Sigmoid colon (tissue), 4 donors: ENCODE data around the gene GPR183.

Experiments
- EP300 ChIP-seq, 4 donors: sonication (generic); formaldehyde crosslinking; IDR thresholded peaks; one replicate each; pipeline ENCODE4 v1.6.1; 2017; ENCODE audit warnings: antibody characterized with exemption in 4 of 4
- POLR2A ChIP-seq, 2 donors: fragments of 450-650 bp; IDR thresholded peaks; one replicate each; pipeline ENCODE4 v1.6.1; 2016; ENCODE audit warnings: antibody characterized with exemption in 2 of 2, mild to moderate bottlenecking in 2 of 2, moderate library complexity in 2 of 2
- POLR2AphosphoS5 ChIP-seq, 4 donors: sonication (generic); formaldehyde crosslinking; IDR thresholded peaks; one replicate each; pipeline ENCODE4 v1.6.1; 2017; ENCODE audit warnings: antibody characterized with exemption in 4 of 4
- TF ChIP-seq, protein P1 (sequence below), 4 experiments: fragments of 450-650 bp in 3 of 4; fragments of 200-600 bp in 1 of 4; IDR thresholded peaks; one replicate each; pipeline ENCODE4 v1.5.1; 2016 to 2019; ENCODE audit warnings: antibody characterized with exemption in 4 of 4, mild to moderate bottlenecking in 3 of 4, moderate library complexity in 2 of 4

DNA sequence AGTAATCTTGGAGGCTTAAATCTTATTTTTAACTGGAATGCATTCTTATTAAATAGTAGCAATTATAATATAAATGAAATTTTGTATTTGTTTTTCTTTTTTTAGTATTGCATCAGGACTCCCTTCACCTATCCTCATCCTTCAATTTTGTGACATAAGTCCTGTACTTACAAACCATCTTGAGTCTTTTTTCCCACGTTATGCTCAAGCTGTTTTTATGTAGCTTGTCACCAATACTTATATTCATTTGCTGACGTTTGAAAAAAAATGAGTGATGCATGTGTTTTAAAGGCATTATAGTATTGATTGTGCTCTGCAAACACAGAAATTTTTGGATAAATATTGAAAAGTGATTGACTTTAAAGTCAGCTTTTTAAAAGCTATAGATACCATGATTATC lies 49.9 kb downstream of the GPR183 start:
- TF ChIP-seq, protein P1, sequence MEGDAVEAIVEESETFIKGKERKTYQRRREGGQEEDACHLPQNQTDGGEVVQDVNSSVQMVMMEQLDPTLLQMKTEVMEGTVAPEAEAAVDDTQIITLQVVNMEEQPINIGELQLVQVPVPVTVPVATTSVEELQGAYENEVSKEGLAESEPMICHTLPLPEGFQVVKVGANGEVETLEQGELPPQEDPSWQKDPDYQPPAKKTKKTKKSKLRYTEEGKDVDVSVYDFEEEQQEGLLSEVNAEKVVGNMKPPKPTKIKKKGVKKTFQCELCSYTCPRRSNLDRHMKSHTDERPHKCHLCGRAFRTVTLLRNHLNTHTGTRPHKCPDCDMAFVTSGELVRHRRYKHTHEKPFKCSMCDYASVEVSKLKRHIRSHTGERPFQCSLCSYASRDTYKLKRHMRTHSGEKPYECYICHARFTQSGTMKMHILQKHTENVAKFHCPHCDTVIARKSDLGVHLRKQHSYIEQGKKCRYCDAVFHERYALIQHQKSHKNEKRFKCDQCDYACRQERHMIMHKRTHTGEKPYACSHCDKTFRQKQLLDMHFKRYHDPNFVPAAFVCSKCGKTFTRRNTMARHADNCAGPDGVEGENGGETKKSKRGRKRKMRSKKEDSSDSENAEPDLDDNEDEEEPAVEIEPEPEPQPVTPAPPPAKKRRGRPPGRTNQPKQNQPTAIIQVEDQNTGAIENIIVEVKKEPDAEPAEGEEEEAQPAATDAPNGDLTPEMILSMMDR (IDR thresholded peaks at IDR 0.05): no peak
- TF ChIP-seq EP300 (IDR thresholded peaks at IDR 0.05) (no peak), POLR2A (IDR thresholded peaks at IDR 0.05) (no peak), POLR2AphosphoS5 (IDR thresholded peaks at IDR 0.05) (no peak)
